UCSD-AML1 (cell line): ENCODE measurements around the gene MIEF1.
"Not testable (repeated sequence)": the region's sequence is repeated elsewhere in the genome, so short reads cannot be mapped to it uniquely, and the experiment has no call there.

Experiments
- DNase-seq: peaks from one replicate; lab custom pipeline; 2025; ENCODE audit not compliant: unreplicated experiment; lab: John Stamatoyannopoulos, UW

Gene MIEF1

DNA sequence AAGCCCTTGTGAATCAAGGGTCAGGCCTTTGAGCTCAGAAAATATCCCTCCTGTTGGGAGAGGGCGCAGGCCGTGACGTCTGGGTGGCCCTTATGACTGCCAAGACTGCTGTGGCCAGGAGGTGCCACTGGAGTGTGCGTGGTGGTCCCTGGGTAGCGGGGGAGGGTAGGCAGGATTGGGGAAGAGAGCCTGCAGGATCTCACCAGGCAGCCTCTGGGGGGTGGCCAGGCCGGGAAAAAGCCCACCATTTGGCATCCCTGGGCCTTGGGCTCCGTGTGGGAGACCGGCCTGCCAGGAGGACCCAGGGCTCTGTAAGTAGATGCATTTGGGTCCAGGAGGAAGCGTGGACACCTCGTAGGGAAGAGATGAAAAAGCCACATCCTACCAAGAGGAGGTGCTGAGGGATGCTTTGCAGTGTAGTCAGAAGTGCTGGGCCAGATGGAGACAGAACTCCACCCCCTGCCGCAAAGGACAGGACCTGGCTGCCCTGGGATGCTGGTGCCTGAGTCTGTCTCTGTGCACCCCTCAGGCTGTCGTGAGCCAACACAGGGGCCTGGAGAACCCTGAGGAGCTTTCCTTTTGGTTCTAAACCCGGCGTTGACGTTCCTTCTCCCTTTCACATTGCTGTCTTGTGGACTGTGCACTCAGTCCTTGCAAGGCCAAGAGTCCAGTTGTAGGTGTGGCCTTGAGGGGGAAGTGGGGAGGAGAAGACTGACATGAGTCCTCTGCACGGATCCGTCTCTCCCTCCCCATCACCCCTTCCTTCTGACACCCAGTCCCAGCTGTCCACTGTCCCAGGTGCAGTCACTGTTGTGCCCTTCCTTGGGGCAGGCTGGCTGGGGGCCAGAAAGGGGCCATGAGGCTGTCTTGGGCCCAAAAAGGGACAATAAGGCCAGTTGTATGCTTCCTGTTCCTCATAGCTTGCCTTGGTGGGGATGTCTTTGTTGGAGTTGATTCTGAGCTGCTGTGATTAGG is 12.7 kb upstream of the MIEF1 start:
- DNase-seq: no peak

DNA sequence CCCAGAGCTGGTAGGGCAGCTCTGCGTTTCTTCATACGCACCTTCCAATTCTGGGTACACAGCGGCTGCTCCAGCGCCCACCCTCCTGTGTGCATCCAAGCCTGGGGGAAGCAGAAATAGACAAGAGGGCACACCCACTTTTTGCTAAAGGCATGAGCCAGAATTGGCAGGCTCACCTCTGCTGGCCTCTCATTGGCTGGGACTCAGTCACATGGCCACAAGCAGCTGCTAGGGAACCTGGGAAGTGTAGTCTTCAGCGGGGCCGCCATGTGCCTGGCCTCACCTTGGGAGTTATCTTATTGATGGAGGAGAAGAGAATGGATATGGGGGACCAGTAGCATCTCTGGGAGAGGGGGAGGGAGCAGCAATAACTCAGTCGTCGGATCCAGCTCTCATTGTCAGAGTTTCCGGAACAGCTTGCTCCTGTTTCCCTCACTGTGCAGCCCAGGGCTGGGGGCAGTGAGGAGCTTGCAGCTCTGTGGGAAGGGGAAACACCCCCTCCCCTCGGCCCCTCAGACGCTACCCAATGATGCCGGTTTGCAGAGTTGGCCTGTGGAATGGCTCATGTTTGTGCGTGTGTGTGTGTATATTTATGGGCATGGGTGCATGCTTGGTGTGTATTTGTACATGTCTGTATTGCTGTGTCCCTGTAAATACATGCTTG is 11.8 kb upstream of the MIEF1 start:
- peak; percentile 68 for DNase-seq

DNA sequence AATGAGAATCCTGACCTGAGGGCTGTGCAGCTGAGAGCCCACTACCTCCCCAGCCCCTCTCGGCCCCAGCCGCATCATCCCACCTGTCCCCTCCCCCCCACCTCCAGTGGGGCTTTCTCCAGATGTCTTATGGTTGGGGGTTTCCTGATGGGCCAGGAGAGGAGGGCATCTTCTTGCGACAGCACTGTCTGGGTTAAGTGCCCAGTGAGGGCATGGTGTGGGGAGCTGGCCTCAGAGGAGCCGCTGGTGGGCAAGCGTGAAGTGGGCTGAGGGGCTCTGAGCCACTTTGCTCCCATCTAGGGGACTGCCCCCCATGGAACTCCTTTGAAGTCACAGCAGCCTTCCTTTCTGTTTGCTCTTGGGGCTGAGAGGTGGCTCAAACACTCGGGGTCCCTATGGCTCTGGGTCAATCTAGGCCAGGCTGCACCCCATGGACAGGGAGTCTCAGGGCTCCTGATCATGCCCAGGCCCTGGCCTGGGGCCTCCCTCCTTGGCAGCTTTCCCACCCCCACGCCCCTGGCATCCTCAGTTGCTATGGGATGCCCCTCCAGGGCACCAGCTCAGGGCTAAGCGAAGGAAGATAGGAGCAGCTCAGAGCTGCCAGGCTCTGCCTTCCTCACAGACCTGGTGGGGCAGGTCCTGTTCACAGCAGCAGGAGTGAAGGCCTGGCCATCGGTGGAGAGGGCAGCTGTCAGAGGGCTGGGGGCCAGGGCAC is 11.0 kb upstream of the MIEF1 start:
- no peak for DNase-seq

DNA sequence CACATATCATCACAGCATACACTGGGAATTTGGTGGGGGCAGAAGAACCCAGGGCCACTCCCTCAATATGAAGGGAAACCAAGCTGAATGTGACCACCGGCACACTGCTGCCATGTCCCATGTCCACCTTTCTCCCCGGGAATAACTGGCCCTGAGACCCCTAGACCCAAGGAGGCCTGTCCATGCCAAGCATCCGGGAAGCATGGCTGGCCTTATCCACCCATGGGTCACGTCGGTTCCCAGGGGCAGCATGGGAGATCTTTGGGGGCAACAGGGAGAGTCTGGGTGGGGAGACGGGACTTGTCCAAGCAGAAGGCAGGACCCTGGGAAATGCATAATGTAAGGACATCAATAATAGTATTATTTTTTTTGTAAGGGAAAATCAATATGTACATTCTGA is 10.4 kb upstream of the MIEF1 start:
- no peak for DNase-seq

DNA sequence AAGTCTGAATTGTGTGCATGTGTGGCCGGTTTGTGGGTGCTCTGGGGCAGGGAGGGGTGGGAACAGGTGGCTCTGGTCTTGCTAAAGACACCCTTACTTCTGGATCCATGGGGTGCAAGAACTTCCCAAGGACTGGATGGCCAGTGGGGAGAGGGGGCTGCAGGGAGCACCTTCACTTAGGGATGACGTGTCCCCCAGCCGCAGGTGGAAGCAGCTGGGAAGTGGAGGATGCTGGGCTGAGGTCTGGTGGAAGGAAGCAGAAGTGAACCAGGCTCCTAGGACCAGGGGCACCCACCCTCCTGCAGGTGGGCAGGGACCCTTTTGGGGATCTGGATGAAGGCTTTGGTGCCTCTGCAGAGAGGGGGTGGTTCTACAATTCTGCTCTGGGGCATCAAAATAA is 9.9 kb upstream of the MIEF1 start:
- DNase-seq: no peak

DNA sequence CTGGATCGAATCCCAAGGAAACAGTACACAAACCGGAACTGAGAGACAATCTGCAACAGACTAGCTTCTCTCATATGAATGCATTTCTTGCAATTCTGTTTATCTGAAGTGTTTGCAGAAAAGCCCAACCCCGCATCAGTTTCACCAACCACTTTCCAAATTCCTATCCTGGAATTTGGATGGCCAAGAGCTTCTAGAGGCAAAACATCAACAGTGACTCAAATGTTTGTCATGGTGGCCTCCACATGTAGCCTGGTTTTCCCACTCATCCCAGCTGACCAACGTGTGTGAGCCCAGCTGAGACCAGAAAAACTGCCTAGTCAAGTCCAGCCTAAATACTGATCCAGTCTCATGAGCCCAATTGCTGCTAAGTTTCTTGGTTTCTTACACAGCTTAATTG is 8.3 kb upstream of the MIEF1 start:
- no peak for DNase-seq

DNA sequence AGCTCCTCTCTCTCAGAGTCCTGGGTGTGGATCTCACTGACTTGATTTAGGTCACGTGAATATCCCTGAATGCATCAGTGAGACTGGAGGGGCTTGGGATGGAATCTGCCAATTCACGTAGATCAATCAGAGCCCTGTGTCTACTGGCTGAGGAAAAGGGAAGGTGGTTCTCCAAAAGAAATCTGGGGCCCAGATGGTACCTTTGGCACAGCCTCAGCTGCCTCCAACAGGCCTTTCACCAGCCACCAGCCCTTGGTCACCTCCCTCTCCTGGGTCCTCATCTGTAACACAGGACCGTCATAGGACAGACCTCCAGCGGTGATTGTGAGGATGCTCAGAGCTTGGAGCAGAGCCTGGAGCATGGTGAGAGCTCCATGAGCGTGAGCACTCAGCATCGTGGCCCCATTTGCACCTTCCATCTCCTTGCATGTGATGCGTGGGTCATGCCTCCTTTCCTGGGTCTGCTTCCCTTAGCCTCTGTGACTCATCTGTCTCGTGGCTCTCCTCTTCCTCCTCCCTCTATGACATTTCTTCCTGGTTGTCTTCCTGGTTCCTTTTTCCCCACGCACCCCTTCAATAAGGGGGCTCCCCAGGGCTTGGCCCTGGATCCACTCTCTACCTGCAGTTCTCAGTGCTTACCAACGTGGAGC is 7.5 kb upstream of the MIEF1 start:
- no peak for DNase-seq

DNA sequence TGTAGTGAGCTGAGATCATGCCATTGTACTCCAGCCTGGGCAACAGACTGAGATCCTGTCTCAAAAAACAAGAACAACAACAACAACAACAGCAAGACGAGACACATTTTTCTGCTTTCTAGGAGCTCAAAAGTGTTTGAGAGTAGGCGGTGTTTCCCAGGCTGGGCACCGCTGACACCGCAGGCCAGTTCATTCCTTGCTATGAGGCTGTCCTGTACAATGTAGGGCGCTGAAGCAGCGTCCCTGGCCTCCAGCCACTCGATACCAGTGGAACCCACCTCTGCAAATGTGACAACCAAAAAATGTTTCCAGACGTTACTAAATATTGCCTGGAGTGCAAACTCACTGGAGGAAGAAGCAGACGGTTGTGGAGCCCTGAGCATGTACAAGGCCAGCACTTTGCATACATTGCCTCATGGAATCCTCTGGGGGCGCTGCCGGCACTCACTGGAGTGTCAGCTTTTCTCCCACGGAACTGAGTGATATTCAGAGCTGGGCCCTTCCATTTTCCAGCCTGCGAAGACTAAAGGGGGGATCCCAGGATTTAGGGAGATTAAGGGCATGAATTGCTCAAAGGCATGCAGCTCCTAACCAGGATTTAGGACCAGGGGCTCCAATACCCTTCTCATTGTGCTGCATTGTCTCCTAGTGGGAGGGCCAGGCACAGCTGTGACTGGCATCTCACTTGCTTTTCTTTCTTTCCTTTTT is 5.8 kb upstream of the MIEF1 start:
- DNase-seq: peak; percentile 75

DNA sequence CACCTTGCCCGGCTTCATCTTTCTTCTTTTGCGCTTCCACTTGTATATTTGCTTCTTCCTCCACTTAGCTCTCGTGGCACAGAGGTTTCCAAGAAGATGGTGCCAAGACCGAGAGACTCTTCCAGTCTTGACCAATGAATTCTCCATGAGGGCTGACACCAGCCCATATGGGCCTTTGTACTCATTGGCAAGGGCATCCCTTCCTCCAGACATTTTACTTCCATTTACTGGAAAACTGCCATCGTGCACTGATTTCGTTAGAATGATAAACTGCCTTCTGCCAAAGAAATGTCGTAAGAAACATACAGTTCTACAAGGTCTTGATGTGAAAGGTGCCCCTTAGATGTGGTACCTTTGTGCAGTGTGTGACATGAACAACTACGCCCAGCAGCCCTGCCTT is 4.7 kb upstream of the MIEF1 start:
- no peak for DNase-seq

DNA sequence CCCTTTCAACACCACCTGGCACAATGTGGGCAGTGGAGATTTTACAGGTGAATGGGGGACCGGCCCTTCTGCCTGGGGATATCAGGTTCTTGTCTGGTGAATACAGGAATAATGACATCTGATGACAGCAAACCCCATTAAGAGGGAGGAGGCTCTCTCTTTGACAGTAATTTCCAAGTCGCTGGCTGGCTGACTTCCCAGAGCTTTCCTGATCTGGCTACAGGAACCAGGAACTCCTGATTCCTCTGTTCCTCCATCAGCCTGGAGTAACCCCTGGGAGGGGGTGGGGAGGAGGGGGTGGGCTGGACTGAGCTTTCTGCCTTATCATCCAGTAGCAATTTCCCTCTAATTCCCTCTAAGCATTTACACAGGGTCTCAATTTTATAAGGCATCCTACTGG is 3.7 kb upstream of the MIEF1 start:
- no peak for DNase-seq

DNA sequence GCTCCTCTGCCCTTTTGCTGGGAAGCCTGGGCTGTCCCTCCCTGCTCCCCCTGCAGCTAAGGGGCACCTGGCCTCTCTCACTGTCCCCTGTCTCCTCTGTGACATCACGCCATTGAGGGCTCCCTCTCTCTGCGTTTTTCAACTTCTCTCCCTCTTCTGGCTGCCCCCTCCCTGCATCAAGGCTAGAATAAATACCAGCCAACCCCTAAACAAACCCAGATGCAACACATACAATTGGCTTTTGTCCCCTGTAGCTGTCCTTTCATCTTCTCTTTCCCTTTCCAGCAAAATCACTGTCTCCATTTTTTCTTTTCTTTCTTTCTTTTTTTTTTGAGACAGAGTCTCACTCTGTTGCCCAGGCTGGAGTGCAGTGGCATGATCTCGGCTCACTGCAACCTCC is 3.3 kb upstream of the MIEF1 start:
- DNase-seq: no peak

DNA sequence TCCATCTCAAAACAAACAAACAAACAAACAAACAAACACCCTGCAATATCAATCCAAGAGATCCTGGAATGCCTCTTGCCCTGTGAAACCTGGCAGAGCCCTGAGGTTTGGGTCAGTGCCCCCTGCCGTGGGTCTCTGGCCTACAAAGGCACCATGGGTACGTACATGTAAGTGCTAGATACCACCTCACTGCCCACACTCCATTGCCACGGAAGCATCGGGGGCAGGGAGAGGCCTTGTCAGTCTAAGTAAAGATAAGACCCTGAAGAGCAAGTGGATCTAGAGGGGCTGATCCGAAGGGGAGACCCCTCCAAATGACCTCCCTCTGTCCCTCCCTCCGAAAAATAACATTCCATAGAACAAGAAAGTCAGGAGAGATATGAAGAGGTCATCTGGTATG is 2.0 kb upstream of the MIEF1 start:
- no peak for DNase-seq

DNA sequence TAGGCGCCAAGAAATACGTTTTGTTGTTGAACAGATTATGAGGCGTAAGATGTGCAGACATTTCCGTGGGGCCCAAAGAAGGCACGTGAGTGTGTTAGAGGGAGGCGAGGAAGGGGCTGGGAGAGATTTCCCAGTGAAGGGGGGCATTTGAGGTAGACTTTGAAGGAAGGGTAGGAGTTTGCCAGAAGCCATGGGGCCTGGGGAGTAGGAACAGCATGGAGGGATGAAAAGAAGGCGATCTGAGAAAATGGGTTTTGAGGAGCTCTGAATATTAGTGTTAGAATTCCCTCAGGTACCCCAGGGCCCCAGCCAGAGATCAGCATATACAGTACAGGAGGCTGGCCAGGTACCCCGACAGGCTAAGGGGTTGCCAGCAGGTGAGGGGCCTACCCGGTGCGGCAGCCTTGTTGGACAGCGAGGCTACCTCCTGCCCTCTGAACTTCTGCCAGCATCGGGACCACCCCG is 414 bp upstream of the MIEF1 start:
- no peak for DNase-seq

DNA sequence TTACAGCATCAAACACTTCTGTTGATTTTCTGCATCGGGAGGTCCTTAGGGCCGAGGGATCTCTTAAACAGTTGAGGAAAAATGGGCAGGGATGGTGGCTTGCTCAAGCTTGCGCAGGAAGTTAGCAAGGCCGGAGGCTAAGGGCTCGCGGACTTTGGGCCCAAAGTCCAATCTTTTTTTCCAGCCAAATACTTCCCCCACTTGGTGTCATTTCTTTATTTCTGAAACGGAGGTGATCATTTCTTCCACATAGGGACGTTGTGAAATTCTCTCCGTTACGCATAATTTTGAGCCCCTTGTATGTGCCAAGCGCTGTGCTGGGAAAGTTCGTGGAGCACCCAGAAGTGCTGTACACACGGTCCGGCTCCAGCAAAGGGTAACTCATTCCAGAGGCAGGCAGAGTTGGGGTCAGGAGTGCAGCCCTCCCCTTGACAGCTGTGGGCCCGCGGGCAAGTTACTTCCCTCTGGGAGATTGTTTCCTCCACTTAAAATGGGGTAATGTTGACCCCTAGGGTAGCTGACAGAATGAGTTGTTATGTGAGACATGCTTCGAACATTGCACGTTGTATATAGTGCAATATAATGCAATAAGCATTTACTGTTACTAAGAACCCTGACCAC is 809 bp downstream of the MIEF1 start:
- no peak for DNase-seq

DNA sequence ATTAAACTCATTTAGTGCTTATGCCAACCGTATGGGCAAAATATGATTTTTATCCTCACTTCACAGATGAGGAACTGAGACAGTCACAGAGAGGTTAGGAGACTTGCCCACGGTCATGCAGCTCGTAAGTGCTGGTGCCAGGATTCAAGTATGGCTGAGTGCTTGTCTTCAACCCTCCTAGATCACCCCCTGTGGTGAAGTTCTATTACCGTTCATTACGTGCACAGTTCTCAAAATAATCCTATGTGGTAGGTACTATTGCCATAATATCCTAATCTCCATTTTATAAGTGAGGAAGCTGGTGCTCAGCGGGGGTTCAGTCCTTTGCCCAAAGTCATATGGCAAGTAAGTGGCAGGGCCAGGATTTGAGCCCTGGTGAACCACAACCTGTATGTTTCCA is 1.5 kb downstream of the MIEF1 start:
- no peak for DNase-seq

DNA sequence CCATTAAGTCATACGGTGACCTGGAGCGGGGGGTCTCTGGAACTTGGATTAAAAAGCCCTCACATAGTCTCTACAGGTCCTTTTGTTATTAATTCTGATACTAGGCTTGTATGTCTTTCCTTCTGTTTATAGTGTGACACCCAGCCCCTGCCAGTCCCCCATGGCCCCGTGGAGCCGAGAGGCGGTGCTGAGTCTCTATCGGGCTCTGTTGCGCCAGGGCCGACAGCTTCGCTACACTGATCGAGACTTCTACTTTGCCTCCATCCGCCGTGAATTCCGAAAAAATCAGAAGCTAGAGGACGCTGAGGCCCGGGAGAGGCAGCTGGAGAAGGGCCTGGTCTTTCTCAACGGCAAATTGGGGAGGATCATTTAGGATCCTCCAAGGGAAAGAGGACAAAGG is 2.0 kb downstream of the MIEF1 start:
- DNase-seq: no peak

DNA sequence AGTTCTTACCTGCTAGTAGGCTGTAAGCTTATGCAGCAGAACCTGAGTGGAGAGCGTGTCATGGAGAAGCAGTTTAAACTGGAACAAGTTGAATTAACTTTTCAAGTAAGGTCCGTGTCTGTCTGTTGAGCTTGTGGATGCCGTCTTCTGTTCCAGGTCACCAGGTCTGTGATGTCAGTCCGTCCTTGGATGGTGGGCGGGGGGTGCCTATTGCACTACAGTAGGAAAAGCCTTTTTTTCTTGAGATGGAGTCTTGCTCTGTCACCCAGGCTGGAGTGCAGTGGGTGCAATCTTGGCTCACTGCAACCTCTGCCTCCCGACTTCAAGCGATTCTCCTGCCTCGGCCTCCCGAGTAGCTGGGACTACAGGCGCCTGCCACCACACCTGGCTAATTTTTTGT is 4.9 kb downstream of the MIEF1 start:
- DNase-seq: not testable (repeated sequence)

DNA sequence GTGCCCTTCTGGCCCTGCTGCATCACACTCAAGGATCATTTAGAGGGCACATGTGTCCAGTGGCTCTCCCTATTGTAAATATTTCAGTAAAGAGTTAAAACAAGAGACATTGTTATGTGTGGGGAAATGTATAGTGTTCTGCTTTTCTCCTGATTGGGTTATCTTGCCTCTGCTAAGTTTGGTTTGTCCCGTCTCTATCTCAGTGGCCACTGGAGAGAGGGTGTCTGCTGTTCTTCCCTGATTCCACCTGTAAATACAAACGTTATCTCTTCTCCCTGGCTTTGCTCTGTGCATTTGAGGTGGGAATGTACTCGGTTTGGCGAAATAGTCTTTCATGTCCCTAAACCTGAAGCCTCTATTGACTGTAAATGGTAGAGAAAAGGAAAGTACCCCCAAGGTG is 6.3 kb downstream of the MIEF1 start:
- no peak for DNase-seq

DNA sequence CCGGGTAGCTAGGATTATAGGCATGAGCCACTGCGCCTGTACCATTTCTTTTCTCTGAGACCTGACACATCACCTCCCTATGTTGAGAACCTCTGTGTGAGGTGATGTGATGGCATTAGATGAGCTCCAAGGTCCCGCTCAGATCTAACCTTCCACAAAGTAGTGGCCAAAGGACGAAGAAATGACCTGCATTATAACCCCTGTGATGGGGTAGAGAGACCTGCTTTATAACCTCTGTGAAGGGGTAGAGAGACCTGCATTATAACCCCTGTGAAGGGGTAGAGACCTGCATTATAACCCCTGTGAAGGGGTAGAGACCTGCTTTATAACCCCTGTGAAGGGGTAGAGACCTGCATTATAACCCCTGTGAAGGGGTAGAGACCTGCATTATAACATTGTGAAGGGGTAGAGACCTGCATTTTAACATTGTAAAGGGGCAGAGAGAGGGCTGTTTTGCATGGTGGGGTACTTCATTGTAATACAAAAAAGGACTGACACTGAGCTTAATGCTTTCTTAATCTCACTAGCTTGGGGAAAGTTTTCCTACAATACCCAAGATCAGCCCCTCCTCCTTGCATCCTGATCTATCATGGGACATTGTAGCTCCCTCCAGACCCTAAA is 8.5 kb downstream of the MIEF1 start:
- DNase-seq: no peak

DNA sequence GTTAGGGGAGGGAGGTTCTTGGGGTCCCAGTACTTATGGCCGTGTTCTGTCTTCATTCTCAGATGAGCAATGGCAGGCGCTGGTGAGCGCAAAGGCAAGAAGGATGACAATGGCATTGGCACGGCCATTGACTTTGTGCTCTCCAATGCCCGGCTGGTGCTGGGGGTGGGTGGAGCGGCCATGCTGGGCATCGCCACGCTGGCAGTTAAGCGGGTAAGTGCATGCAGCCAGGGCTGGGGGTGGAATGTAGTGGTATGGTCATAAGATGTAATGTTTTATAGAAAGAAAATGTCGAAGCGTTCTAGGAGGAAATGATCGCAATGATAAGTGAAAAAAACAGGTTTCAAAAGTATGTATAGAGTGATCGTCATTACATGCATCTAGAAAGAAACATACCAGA is 9.1 kb downstream of the MIEF1 start:
- DNase-seq: no peak
